HG03060 (cell line): ENCODE results near the gene STK39.

Source experiments
- ATAC-seq: cut with Tn5 transposase; IDR thresholded peaks from one replicate; pipeline ENCODE4 v1.9.1; 2021; ENCODE audit warnings: low read depth, moderate number of reproducible peaks; ENCODE audit not compliant: unreplicated experiment

The STK39 gene

GRCh38 chr2:167966937-167967913 lies 280.2 kb downstream of the STK39 start:
- ATAC-seq, result no peak

- ATAC-seq, result no peak
Observed at GRCh38 chr2:167965907-167966761, 281.3 kb downstream of the STK39 start.

- ATAC-seq, result no peak
Observed at GRCh38 chr2:167964650-167965413, 282.6 kb downstream of the STK39 start.

- no peak for ATAC-seq
Observed at GRCh38 chr2:167963899-167964649, 283.3 kb downstream of the STK39 start.

GRCh38 chr2:167962436-167963226 lies 284.8 kb downstream of the STK39 start:
- no peak for ATAC-seq

- ATAC-seq, result no peak
Observed at GRCh38 chr2:167961536-167962048, 285.8 kb downstream of the STK39 start.

GRCh38 chr2:167960089-167960747 lies 287.2 kb downstream of the STK39 start:
- no peak for ATAC-seq

- ATAC-seq, result no peak
Observed at GRCh38 chr2:167957662-167958061, 289.7 kb downstream of the STK39 start.

GRCh38 chr2:167955264-167955906 lies 292.0 kb downstream of the STK39 start:
- no peak for ATAC-seq

- ATAC-seq, result no peak
Observed at GRCh38 chr2:167954495-167954894, 292.9 kb downstream of the STK39 start.

GRCh38 chr2:167953776-167954175 lies 293.6 kb downstream of the STK39 start:
- ATAC-seq, result no peak

- no peak for ATAC-seq
Observed at GRCh38 chr2:167950571-167950970, 296.8 kb downstream of the STK39 start.

- no peak for ATAC-seq
Observed at GRCh38 chr2:167946441-167946841, 301.0 kb downstream of the STK39 start.

- ATAC-seq, result no peak
Observed at GRCh38 chr2:167945660-167946368, 301.6 kb downstream of the STK39 start.

- ATAC-seq, result no peak
Observed at GRCh38 chr2:167944825-167945659, 302.4 kb downstream of the STK39 start.

- ATAC-seq, result no peak
Observed at GRCh38 chr2:167943897-167944296, 303.5 kb downstream of the STK39 start.
